Thyroid gland (tissue), 4 donors: ENCODE measurements around the gene BTBD1. TPM values are rescaled to one million over a fixed set of nuclear protein-coding genes. Genes with fewer than 3 reads are reported as not detected.
A peak's percentile ranks its signal among the peaks of the same experiment; 100 is the strongest.

ENCODE experiments used
- DNase-seq, 2 donors: peaks; one replicate each; pipeline ENCODE4 v3.0.0-alpha.2; 2019
- H3K27ac ChIP-seq, 3 donors: fragments of 200-600 bp; sonication (generic); 1 replicate in 2 of 3; 2 replicates in 1 of 3; pipeline ENCODE4 v1.5.1; 2016 to 2019; ENCODE audit warnings: mild to moderate bottlenecking in 1 of 3, moderate library complexity in 1 of 3
- H3K27me3 ChIP-seq: fragments of 200-600 bp; sonication (generic); one replicate; pipeline ENCODE4 v1.5.1; 2019
- H3K36me3 ChIP-seq, 2 donors: fragments of 200-600 bp; sonication (generic); one replicate each; pipeline ENCODE4 v1.5.1; 2016 to 2019
- H3K4me1 ChIP-seq, 2 donors: fragments of 200-600 bp; sonication (generic); one replicate each; pipeline ENCODE4 v1.5.1; 2017 to 2019
- H3K4me3 ChIP-seq, 3 donors: fragments of 200-600 bp; sonication (generic); replicated peaks in 1 of 3; 1 replicate in 2 of 3; 2 replicates in 1 of 3; pipeline ENCODE4 v1.5.1; 2016; ENCODE audit warnings: mild to moderate bottlenecking in 1 of 3
- H3K9me3 ChIP-seq: fragments of 200-600 bp; sonication (generic); one replicate; pipeline ENCODE4 v1.5.1; 2017
- POLR2A ChIP-seq, 2 donors: fragments of 450-650 bp; IDR thresholded peaks; one replicate each; pipeline ENCODE4 v1.6.1; 2017; ENCODE audit warnings: antibody characterized with exemption in 2 of 2, mild to moderate bottlenecking in 2 of 2, moderate library complexity in 1 of 2
- WGBS, 2 donors: methylation state at CpG; one replicate each; pipeline ENCODE4 v1.1.5; 2017; 5-methylcytosine and 5-hydroxymethylcytosine counted together
- intact Hi-C: fragments of 100-400 bp; cut with DNase I; formaldehyde crosslinking; loops from one replicate; pipeline ENCODE4 v1.15.1; 2023
- total RNA-seq, 4 donors: library from RNA; depleted of rRNA; stranded (reverse); fragments of >200 nt; gene quantifications; one replicate each; pipeline ENCODE4 v1.2.3, GENCODE V29; 2016
- TF ChIP-seq, protein P1 (sequence below), 6 experiments: fragments of 200-600 bp in 3 of 6; fragments of 450-650 bp in 3 of 6; sonication (generic) in 3 of 6; IDR thresholded peaks; one replicate each; pipeline ENCODE4 v1.5.1; 2016 to 2019; ENCODE audit warnings: antibody characterized with exemption in 6 of 6, mild to moderate bottlenecking in 2 of 6, inconsistent platforms in 1 of 6, moderate library complexity in 1 of 6

Gene BTBD1
- total RNA-seq, 4 donors from 2014 or later, result 84.7 to 99.3 (median 94.5) TPM

DNA sequence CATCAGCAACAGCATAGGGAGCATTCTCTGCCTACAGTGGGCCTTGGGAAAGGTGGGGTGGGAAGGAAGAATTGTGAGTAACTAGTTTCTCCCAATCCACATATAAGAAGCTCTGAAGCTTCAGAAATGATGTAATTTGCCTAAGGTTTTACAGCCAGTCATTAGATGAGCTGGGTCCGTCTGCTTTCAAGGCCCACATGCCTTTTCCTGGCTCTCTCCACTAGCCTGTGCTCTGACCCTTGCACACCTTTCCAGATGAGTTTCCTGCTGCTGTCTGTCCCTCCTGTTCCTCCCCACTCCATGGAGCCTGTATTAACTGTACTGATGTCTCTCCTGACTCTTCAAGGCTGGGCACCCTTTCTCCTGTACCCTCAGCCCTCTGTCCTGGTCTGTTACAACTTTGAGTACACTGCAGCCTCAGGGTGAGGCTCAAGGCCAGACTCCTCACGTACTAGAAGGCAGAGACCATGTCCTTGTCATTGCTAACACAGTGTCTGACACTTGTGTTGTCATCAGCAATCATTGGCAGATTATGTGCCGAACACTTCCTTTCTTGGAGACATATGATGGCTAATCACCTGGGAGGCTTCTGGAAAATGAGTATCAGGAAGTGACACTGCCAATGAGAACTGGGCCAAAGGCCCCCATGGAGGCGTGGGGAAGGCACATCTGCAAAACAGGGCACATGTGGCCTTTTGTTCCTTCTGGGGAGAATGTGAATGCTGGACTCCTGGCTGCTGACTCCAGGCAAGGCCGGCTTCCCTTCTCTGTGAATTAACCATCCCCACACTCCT is 47.0 kb upstream of the BTBD1 start:
- Histone ChIP-seq H3K4me1 (peaks cover 0 to 26% of the 10 kb centered on the region in 2 donors), H3K27me3 (no peaks in the 10 kb centered on the region), H3K9me3 (no peaks in the 10 kb centered on the region), H3K36me3 (no peaks in the 10 kb centered on the region), H3K4me3 (no peak overlapping the region), H3K27ac (peak overlapping the region in 1 of 3 donors; percentile 10)
- DNase-seq, result no peak
- WGBS, 2 donors, result 86 to 91% methylated on average over 5 of the region's 5 CpGs
- intact Hi-C loops, result no loop called here
- TF ChIP-seq, protein P1, sequence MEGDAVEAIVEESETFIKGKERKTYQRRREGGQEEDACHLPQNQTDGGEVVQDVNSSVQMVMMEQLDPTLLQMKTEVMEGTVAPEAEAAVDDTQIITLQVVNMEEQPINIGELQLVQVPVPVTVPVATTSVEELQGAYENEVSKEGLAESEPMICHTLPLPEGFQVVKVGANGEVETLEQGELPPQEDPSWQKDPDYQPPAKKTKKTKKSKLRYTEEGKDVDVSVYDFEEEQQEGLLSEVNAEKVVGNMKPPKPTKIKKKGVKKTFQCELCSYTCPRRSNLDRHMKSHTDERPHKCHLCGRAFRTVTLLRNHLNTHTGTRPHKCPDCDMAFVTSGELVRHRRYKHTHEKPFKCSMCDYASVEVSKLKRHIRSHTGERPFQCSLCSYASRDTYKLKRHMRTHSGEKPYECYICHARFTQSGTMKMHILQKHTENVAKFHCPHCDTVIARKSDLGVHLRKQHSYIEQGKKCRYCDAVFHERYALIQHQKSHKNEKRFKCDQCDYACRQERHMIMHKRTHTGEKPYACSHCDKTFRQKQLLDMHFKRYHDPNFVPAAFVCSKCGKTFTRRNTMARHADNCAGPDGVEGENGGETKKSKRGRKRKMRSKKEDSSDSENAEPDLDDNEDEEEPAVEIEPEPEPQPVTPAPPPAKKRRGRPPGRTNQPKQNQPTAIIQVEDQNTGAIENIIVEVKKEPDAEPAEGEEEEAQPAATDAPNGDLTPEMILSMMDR (IDR thresholded peaks at IDR 0.05), result no peak

DNA sequence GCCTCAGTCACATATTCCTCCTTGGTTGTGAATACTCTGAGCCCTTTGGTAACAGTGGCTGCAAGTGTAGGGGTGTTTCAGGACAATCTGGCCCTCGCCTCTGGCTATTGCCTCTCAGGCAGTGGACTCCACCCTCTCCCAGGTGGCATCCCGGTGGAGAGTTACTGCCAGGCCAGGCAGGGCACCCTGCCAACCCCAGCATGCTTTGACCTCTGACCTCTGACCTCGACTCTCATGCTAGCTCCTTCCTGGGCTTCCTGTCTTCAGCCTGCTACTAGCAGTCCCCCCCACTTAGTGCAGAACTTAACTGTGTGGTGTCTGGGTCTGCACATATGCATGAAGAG is 45.9 kb upstream of the BTBD1 start:
- H3K4me1 ChIP-seq, result peaks cover 7 to 31% of the 10 kb centered on the region in 2 donors
- no peaks in the 10 kb centered on the region for H3K27me3 ChIP-seq
- peak overlapping the region in 1 of 3 donors; percentile 24 for H3K27ac ChIP-seq
- intact Hi-C loops, result no loop called here
- WGBS, 2 donors, result 42% methylated on average over 3 of the region's 3 CpGs; no CpG with 5 or more reads in 1 of the 2 donors
- no peaks in the 10 kb centered on the region for H3K36me3 ChIP-seq
- H3K9me3 ChIP-seq, result no peaks in the 10 kb centered on the region
- TF ChIP-seq POLR2A (IDR thresholded peaks at IDR 0.05), result no peak
- TF ChIP-seq, protein P1 (IDR thresholded peaks at IDR 0.05), result no peak
- H3K4me3 ChIP-seq, result no peak overlapping the region
- peak in 1 of 2 donors; percentile 14 for DNase-seq

DNA sequence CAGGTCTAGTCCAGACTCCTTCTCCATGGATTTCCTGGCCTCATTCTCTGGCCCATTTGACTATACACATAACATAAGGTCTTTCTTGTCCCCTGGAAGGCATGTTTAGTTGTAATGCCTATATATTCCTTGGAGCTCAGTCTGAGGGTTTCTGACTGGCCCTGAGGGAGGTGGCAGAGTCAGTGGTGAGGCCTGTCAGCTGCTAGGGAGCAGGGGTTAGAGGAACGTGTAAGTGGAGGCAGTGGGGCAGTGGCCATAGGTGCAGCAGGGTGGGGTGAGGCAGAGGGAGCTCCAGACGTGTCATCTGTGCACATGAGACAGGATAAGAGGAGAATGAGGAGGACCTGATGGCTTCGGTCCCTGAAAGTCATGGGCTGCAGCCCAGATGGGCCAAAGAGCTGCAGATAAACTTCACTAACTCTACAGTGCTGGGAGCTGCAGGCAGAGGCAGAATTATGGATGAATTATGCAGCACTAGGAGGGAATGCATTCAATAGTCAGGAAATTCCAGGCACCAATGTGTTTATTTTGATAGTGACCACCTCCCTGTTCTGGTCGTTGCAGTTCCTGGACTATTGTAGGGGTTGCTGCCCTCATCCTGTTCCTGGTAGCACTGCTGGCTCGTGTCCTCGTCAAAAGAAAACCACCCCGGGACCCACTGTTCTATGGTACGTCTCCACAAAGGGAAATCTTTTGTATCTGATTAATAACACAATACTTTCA is 45.3 kb upstream of the BTBD1 start:
- H3K9me3 ChIP-seq, result no peaks in the 10 kb centered on the region
- DNase-seq, result peak in 1 of 2 donors; percentile 20
- no peak for TF ChIP-seq POLR2A (IDR thresholded peaks at IDR 0.05)
- TF ChIP-seq, protein P1 (IDR thresholded peaks at IDR 0.05), result no peak
- intact Hi-C loops, result no loop called here
- no peak overlapping the region for H3K4me3 ChIP-seq
- peaks cover 9 to 35% of the 10 kb centered on the region in 2 donors for H3K4me1 ChIP-seq
- H3K36me3 ChIP-seq, result no peaks in the 10 kb centered on the region
- H3K27ac ChIP-seq, result peak overlapping the region in 1 of 3 donors; percentile 24
- H3K27me3 ChIP-seq, result no peaks in the 10 kb centered on the region
- 64 to 67% methylated on average over 8 of the region's 8 CpGs for WGBS, 2 donors

DNA sequence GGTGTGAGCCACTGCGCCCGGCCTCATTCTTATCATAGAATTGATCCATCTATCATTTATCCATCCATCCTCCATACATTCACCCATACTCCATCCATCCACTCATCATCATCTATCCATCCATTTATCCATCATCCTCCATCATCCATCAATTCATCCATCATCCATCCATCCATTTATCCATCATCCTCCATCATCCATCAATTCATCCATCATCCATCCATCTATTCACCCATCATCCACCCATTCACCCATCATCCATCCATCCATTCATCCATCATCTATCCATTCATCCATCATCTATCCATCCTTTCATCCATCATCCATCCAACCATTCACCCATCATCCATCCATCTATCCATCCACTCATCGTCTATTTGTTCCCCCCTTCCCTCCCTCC is 44.1 kb upstream of the BTBD1 start:
- intact Hi-C loops, result no loop called here
- Histone ChIP-seq H3K27me3 (no peaks in the 10 kb centered on the region), H3K27ac (no peak overlapping the region), H3K4me1 (peaks cover 9 to 42% of the 10 kb centered on the region in 2 donors), H3K36me3 (no peaks in the 10 kb centered on the region), H3K9me3 (no peaks in the 10 kb centered on the region), H3K4me3 (no peak overlapping the region)
- no peak for DNase-seq
- no peak for TF ChIP-seq POLR2A (IDR thresholded peaks at IDR 0.05)
- TF ChIP-seq, protein P1 (IDR thresholded peaks at IDR 0.05), result no peak
- 98% methylated on average over 3 of the region's 3 CpGs for WGBS, 2 donors

DNA sequence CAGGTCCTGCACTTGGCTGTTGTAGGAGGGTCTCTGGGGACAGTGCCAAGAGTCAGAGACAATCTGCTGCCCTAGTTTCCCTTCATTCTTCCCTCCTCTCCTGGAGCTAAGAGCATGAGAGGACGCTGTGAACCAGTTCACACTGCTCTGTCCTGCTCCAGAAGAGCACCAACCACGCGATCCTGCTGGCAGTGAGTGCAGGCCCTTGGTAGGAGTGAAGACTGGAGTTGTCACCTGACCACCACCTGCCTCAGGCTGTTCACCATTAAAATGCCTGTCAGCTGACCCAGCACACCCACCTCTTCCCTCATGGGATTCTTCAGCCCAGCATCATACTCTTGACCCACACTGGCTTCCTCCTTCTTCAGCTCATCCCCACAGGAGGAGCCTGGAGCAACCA is 43.3 kb upstream of the BTBD1 start:
- WGBS, 2 donors, result 47 to 57% methylated on average over 3 of the region's 3 CpGs
- Histone ChIP-seq H3K4me3 (no peak overlapping the region), H3K36me3 (no peaks in the 10 kb centered on the region), H3K27me3 (no peaks in the 10 kb centered on the region), H3K27ac (no peak overlapping the region), H3K4me1 (peaks cover 9 to 42% of the 10 kb centered on the region in 2 donors), H3K9me3 (no peaks in the 10 kb centered on the region)
- intact Hi-C loops, result no loop called here
- peak; percentile 65 to 70 for DNase-seq
- TF ChIP-seq POLR2A (IDR thresholded peaks at IDR 0.05), result no peak
- TF ChIP-seq, protein P1 (IDR thresholded peaks at IDR 0.05), result no peak
